Activated naive CD8-positive, alpha-beta T cell treated with anti-CD3 and anti-CD28 coated beads, Interleukin-2, amount 10 ng/mL, durations not matched to agents 7 days and 5 days (primary cell): Measurements from ENCODE around the gene ARPC5. TPM values are rescaled to one million over a fixed set of nuclear protein-coding genes. Genes with fewer than 3 reads are reported as not detected.

Experiments
- ATAC-seq: fragments of 150-1000 bp; cut with Tn5 transposase; one replicate; pipeline ENCODE4 v1.10.0; 2021; ENCODE audit warnings: low read depth, moderate library complexity
- POLR2A ChIA-PET: fragments of 350-600 bp; sonication (Branson Sonifier 250); formaldehyde crosslinking; loops from one replicate; lab custom pipeline; 2021; ENCODE audit warnings: antibody characterized with exemption; lab: Charles Lee
- DNase-seq: peaks from one replicate; pipeline ENCODE4 v3.0.0; 2021
- H3K27ac Mint-ChIP-seq: one replicate; pipeline ENCODE4 v1.8.0; 2022; ENCODE audit warnings: mild to moderate bottlenecking, mixed read lengths
- H3K27me3 Mint-ChIP-seq: one replicate; pipeline ENCODE4 v1.8.0; 2022; ENCODE audit warnings: mild to moderate bottlenecking, moderate library complexity, mixed read lengths
- H3K36me3 Mint-ChIP-seq: one replicate; pipeline ENCODE4 v1.8.0; 2021; ENCODE audit warnings: mild to moderate bottlenecking, mixed read lengths
- H3K4me1 Mint-ChIP-seq: one replicate; pipeline ENCODE4 v1.8.0; 2021; ENCODE audit warnings: mixed read lengths
- H3K4me3 Mint-ChIP-seq: one replicate; pipeline ENCODE4 v1.8.0; 2022; ENCODE audit warnings: mild to moderate bottlenecking, moderate library complexity, mixed read lengths
- H3K9me3 Mint-ChIP-seq: one replicate; pipeline ENCODE4 v1.8.0; 2021; ENCODE audit warnings: mixed read lengths
- total RNA-seq, 2 experiments: library from RNA; stranded (reverse); gene quantifications; one replicate each; pipeline ENCODE4 v1.2.3, GENCODE V29; 2021

ARPC5 gene
- total RNA-seq, 2 experiments from 2014 or later: 186 to 207 TPM

- POLR2A ChIA-PET: no interaction called here
- no peaks in the 10 kb centered on the region for H3K9me3 Mint-ChIP-seq
- H3K36me3 Mint-ChIP-seq: no peaks in the 10 kb centered on the region
- no peaks in the 10 kb centered on the region for H3K27me3 Mint-ChIP-seq
- DNase-seq (no peak), ATAC-seq (no peak)
- no peak overlapping the region for H3K27ac Mint-ChIP-seq
- H3K4me3 Mint-ChIP-seq: no peak overlapping the region
- H3K4me1 Mint-ChIP-seq: peaks cover 31% of the 10 kb centered on the region
Observed at GRCh38 chr1:183586455-183586854, 49.1 kb downstream of the ARPC5 start.

GRCh38 chr1:183585038-183585437 is 50.5 kb downstream of the ARPC5 start:
- H3K27me3 Mint-ChIP-seq: no peaks in the 10 kb centered on the region
- no peak overlapping the region for H3K4me3 Mint-ChIP-seq
- peaks cover 34% of the 10 kb centered on the region for H3K4me1 Mint-ChIP-seq
- no peak for ATAC-seq
- POLR2A ChIA-PET: no interaction called here
- no peaks in the 10 kb centered on the region for H3K36me3 Mint-ChIP-seq
- H3K27ac Mint-ChIP-seq: no peak overlapping the region
- no peaks in the 10 kb centered on the region for H3K9me3 Mint-ChIP-seq
- no peak for DNase-seq

GRCh38 chr1:183584147-183584546 is 51.4 kb downstream of the ARPC5 start:
- Mint-ChIP-seq H3K27ac (no peak overlapping the region), H3K4me3 (no peak overlapping the region), H3K9me3 (no peaks in the 10 kb centered on the region), H3K27me3 (no peaks in the 10 kb centered on the region), H3K36me3 (no peaks in the 10 kb centered on the region), H3K4me1 (peaks cover 29% of the 10 kb centered on the region)
- DNase-seq (no peak), ATAC-seq (no peak)
- POLR2A ChIA-PET: no interaction called here

GRCh38 chr1:183583466-183583865 is 52.1 kb downstream of the ARPC5 start:
- no peak overlapping the region for H3K27ac Mint-ChIP-seq
- DNase-seq: no peak
- H3K4me1 Mint-ChIP-seq: peaks cover 25% of the 10 kb centered on the region
- no peaks in the 10 kb centered on the region for H3K27me3 Mint-ChIP-seq
- H3K9me3 Mint-ChIP-seq: no peaks in the 10 kb centered on the region
- no peaks in the 10 kb centered on the region for H3K36me3 Mint-ChIP-seq
- H3K4me3 Mint-ChIP-seq: no peak overlapping the region
- ATAC-seq: no peak
- POLR2A ChIA-PET: no interaction called here

GRCh38 chr1:183582021-183582713 is 53.4 kb downstream of the ARPC5 start:
- Mint-ChIP-seq H3K27ac (no peak overlapping the region), H3K36me3 (no peaks in the 10 kb centered on the region), H3K9me3 (no peaks in the 10 kb centered on the region), H3K27me3 (no peaks in the 10 kb centered on the region), H3K4me1 (peaks cover 31% of the 10 kb centered on the region), H3K4me3 (no peak overlapping the region)
- DNase-seq (no peak), ATAC-seq (no peak)
- POLR2A ChIA-PET: no interaction called here

- Mint-ChIP-seq H3K27me3 (no peaks in the 10 kb centered on the region), H3K36me3 (peaks cover 2% of the 10 kb centered on the region), H3K4me1 (peaks cover 31% of the 10 kb centered on the region), H3K4me3 (peak overlapping the region; percentile 71), H3K27ac (peak overlapping the region; percentile 92), H3K9me3 (no peaks in the 10 kb centered on the region)
- DNase-seq (peak; percentile 41), ATAC-seq (peak; percentile 78)
- POLR2A ChIA-PET: interaction anchor here (0.9 to 3.6 kb wide), 6 partner anchors 9 to 110 kb away, joined by 3 to 28 read pairs (median 4); partner anchors contain the start of genes NCF2 and SMG7
Observed at GRCh38 chr1:183580281-183580682, 55.3 kb downstream of the ARPC5 start.

- ATAC-seq (no peak), DNase-seq (no peak)
- Mint-ChIP-seq H3K4me1 (peaks cover 24% of the 10 kb centered on the region), H3K27ac (no peak overlapping the region), H3K36me3 (peaks cover 2% of the 10 kb centered on the region), H3K9me3 (no peaks in the 10 kb centered on the region), H3K27me3 (no peaks in the 10 kb centered on the region), H3K4me3 (no peak overlapping the region)
- POLR2A ChIA-PET: interaction anchor here (0.7 to 3.6 kb wide), 3 partner anchors 11 to 42 kb away, joined by 4 to 28 read pairs (median 7); partner anchors contain the start of gene NCF2
Observed at GRCh38 chr1:183578856-183579255, 56.7 kb downstream of the ARPC5 start.

GRCh38 chr1:183577897-183578465 is 57.6 kb downstream of the ARPC5 start:
- ATAC-seq (no peak), DNase-seq (no peak)
- Mint-ChIP-seq H3K27ac (peak overlapping the region; percentile 10), H3K9me3 (no peaks in the 10 kb centered on the region), H3K27me3 (no peaks in the 10 kb centered on the region), H3K4me3 (no peak overlapping the region), H3K36me3 (peaks cover 6% of the 10 kb centered on the region), H3K4me1 (peaks cover 24% of the 10 kb centered on the region)
- POLR2A ChIA-PET: interaction anchor here (1.3 to 3.6 kb wide), 2 partner anchors 11 to 43 kb away, joined by 4 to 28 read pairs; partner anchors contain the start of gene NCF2

GRCh38 chr1:183576537-183576936 is 59.0 kb downstream of the ARPC5 start:
- Mint-ChIP-seq H3K4me3 (no peak overlapping the region), H3K9me3 (no peaks in the 10 kb centered on the region), H3K4me1 (peaks cover 24% of the 10 kb centered on the region), H3K36me3 (peaks cover 8% of the 10 kb centered on the region), H3K27ac (no peak overlapping the region), H3K27me3 (no peaks in the 10 kb centered on the region)
- no peak for DNase-seq
- POLR2A ChIA-PET: no interaction called here
- ATAC-seq: no peak

- ATAC-seq: no peak
- POLR2A ChIA-PET: interaction anchor here (1.0 kb wide), 1 partner anchor 47 kb away, joined by 3 read pairs; no protein-coding TSS in a partner anchor
- H3K4me1 Mint-ChIP-seq: peaks cover 21% of the 10 kb centered on the region
- no peaks in the 10 kb centered on the region for H3K9me3 Mint-ChIP-seq
- H3K4me3 Mint-ChIP-seq: no peak overlapping the region
- H3K27ac Mint-ChIP-seq: no peak overlapping the region
- DNase-seq: no peak
- H3K36me3 Mint-ChIP-seq: peaks cover 8% of the 10 kb centered on the region
- no peaks in the 10 kb centered on the region for H3K27me3 Mint-ChIP-seq
Observed at GRCh38 chr1:183575606-183576005, 60.0 kb downstream of the ARPC5 start.

- DNase-seq (no peak), ATAC-seq (no peak)
- Mint-ChIP-seq H3K4me3 (no peak overlapping the region), H3K27me3 (no peaks in the 10 kb centered on the region), H3K36me3 (peaks cover 13% of the 10 kb centered on the region), H3K4me1 (peaks cover 5% of the 10 kb centered on the region), H3K27ac (no peak overlapping the region), H3K9me3 (no peaks in the 10 kb centered on the region)
- POLR2A ChIA-PET: no interaction called here
Observed at GRCh38 chr1:183572721-183573120, 62.9 kb downstream of the ARPC5 start.

GRCh38 chr1:183571678-183572268 is 63.8 kb downstream of the ARPC5 start:
- Mint-ChIP-seq H3K27ac (no peak overlapping the region), H3K4me1 (peaks cover 9% of the 10 kb centered on the region), H3K36me3 (peaks cover 11% of the 10 kb centered on the region), H3K4me3 (no peak overlapping the region), H3K9me3 (no peaks in the 10 kb centered on the region), H3K27me3 (no peaks in the 10 kb centered on the region)
- POLR2A ChIA-PET: no interaction called here
- DNase-seq (no peak), ATAC-seq (no peak)
